ENCODE measurements around the gene ITGB7. TPM values are rescaled to one million over a fixed set of nuclear protein-coding genes. Genes with fewer than 3 reads are reported as not detected.

Gene ITGB7
- polyA plus RNA-seq, 1 of the 3 experiments (the other 2 are of a cell fraction), result 0.25 TPM

DNA sequence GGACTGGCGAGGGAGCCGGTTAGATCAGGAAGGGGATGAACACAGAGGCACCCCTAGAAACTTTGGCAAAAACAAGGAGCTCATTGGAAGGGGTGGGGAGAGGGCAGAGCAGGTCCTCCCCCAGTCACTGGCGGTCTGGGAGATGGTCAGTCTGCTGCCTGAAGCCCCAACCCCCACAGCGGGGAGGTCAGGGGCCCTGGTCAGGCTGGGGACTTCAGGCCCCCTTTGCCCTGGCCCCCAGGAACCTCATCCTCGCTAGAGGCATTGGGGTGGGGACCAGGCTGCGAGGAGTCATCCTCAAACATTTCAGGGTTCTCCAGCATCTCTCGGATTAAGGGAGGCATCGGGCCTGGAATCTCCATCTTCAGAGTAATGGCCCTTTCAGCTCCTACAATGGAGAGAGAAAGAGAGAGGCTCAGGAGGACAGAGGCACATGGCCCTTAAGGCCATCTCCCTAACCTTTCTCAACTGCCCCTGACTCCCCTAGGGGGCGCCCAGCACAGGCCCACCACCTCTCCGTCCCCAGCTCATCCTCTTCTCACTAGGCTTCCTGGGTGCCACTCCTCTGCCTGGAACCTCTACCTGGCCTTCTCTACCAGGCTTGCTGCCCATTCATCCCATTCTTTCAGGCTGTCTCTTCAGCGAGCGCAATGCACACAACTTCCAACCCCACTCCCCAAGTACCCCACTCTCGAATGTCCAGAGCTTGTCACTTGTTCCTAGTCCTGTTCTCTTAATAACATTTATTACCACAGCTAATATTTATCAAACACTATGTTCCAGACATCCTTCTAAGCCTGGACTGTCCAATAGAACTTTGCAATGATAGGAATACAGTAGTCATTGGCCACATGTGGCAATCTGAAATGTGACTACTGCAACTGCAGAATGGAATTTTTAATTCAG lies 4.7 kb upstream of the ITGB7 start:
- TF ChIP-seq TEAD4 (IDR thresholded peaks at IDR 0.05; ENCODE audit: borderline replicate concordance, insufficient read depth) (no peak), SMC3 (IDR thresholded peaks at IDR 0.05; ENCODE audit: low read depth, low read length) (0 out of 2 replicates have a peak, but pooled peaks have one; percentile 23), RAD21 (IDR thresholded peaks at IDR 0.05; ENCODE audit: low read length) (peak; percentile 46)
- TF ChIP-seq, protein P1, sequence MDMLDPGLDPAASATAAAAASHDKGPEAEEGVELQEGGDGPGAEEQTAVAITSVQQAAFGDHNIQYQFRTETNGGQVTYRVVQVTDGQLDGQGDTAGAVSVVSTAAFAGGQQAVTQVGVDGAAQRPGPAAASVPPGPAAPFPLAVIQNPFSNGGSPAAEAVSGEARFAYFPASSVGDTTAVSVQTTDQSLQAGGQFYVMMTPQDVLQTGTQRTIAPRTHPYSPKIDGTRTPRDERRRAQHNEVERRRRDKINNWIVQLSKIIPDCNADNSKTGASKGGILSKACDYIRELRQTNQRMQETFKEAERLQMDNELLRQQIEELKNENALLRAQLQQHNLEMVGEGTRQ (IDR thresholded peaks at IDR 0.05; ENCODE audit: borderline replicate concordance, low read depth, low read length), result no peak
- TF ChIP-seq, protein P2, sequence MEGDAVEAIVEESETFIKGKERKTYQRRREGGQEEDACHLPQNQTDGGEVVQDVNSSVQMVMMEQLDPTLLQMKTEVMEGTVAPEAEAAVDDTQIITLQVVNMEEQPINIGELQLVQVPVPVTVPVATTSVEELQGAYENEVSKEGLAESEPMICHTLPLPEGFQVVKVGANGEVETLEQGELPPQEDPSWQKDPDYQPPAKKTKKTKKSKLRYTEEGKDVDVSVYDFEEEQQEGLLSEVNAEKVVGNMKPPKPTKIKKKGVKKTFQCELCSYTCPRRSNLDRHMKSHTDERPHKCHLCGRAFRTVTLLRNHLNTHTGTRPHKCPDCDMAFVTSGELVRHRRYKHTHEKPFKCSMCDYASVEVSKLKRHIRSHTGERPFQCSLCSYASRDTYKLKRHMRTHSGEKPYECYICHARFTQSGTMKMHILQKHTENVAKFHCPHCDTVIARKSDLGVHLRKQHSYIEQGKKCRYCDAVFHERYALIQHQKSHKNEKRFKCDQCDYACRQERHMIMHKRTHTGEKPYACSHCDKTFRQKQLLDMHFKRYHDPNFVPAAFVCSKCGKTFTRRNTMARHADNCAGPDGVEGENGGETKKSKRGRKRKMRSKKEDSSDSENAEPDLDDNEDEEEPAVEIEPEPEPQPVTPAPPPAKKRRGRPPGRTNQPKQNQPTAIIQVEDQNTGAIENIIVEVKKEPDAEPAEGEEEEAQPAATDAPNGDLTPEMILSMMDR (IDR thresholded peaks at IDR 0.05), result peak; percentile 57
- Histone ChIP-seq H3K36me3 (replicated peaks in 1 of 2; ENCODE audit: control insufficient read depth in 1 of 2, insufficient read depth in 2 of 2, low read length in 1 of 2) (peaks cover 24 to 38% of the 10 kb centered on the region in 2 experiments), H3K4me2 (no peak overlapping the region), H3K4me1 (ENCODE audit: control insufficient read depth in 1 of 2, insufficient read depth in 2 of 2, low read depth in 1 of 2, low read length in 1 of 2) (peaks cover 3 to 10% of the 10 kb centered on the region in 2 experiments; a peak in 2 of 4 replicates), H3K9me2 (no peaks in the 10 kb centered on the region), H3K79me2 (ENCODE audit: insufficient read depth) (peaks cover 9% of the 10 kb centered on the region; the same call in 1 of the 2 replicates), H3K27me3 (ENCODE audit: insufficient read depth) (no peaks in the 10 kb centered on the region), H3F3A (replicated peaks; ENCODE audit: insufficient read depth) (peaks cover 13% of the 10 kb centered on the region), H2AFZ (ENCODE audit: low read depth) (no peak overlapping the region), H3K9ac (no peak overlapping the region), H3K9me3 (no peaks in the 10 kb centered on the region), H4K20me1 (ENCODE audit: insufficient read depth) (no peaks in the 10 kb centered on the region), H3K4me3 (ENCODE audit: low read depth in 2 of 2, low read length in 1 of 2) (no peak overlapping the region; a peak in 1 of 4 replicates), H3K27ac (ENCODE audit: low read depth in 2 of 2, low read length in 1 of 2) (no peak overlapping the region)
- 85% methylated on average over 9 of the region's 13 CpGs for WGBS (ENCODE audit: low lambda C conversion rate)
- CTCF ChIA-PET, result interaction anchor here (0.8 to 14.8 kb wide), 30 partner anchors 9 to 287 kb away, joined by 3 to 363 read pairs (median 8); partner anchors contain the start of genes AAAS, CSAD, ESPL1 and MAP3K12
- DNase-seq, result peak; percentile 62
- POLR2A ChIA-PET, result interaction anchor here (0.8 kb wide), 1 partner anchor 31 kb away, joined by 3 read pairs; the partner anchor contains the start of gene ZNF740

DNA sequence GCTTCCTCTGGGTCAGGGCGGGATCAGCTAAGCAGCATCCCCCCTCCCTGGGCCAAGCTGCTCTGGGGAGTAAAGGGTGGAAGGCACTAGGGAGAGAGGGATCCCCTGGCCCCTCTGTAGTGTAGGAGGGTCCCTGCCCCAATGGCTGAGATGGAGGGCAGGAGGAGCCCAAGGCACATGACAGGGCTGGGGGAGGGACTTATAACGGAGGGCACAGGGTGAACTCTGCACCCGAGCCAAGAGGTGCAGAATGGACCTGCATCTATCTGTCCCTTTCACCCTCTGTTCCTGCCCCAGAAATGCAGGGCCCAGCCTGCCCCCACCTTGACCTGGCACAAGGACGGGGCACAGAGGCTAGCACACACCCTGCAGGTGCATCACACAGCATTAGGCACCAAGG lies 3.8 kb upstream of the ITGB7 start:
- Histone ChIP-seq H3K4me3 (ENCODE audit: low read depth in 2 of 2, low read length in 1 of 2) (no peak overlapping the region), H2AFZ (ENCODE audit: low read depth) (no peak overlapping the region), H3K27me3 (ENCODE audit: insufficient read depth) (no peaks in the 10 kb centered on the region), H3F3A (replicated peaks; ENCODE audit: insufficient read depth) (peaks cover 17% of the 10 kb centered on the region), H4K20me1 (ENCODE audit: insufficient read depth) (no peaks in the 10 kb centered on the region), H3K79me2 (ENCODE audit: insufficient read depth) (no peaks in the 10 kb centered on the region; the same call in 1 of the 2 replicates), H3K4me2 (no peak overlapping the region), H3K4me1 (ENCODE audit: control insufficient read depth in 1 of 2, insufficient read depth in 2 of 2, low read depth in 1 of 2, low read length in 1 of 2) (peaks cover 3 to 17% of the 10 kb centered on the region in 2 experiments; a peak in 2 of 4 replicates), H3K9me3 (no peaks in the 10 kb centered on the region), H3K27ac (ENCODE audit: low read depth in 2 of 2, low read length in 1 of 2) (no peak overlapping the region), H3K36me3 (replicated peaks in 1 of 2; ENCODE audit: control insufficient read depth in 1 of 2, insufficient read depth in 2 of 2, low read length in 1 of 2) (peaks cover 24 to 38% of the 10 kb centered on the region in 2 experiments), H3K9me2 (no peaks in the 10 kb centered on the region), H3K9ac (no peak overlapping the region)
- TF ChIP-seq, protein P3, sequence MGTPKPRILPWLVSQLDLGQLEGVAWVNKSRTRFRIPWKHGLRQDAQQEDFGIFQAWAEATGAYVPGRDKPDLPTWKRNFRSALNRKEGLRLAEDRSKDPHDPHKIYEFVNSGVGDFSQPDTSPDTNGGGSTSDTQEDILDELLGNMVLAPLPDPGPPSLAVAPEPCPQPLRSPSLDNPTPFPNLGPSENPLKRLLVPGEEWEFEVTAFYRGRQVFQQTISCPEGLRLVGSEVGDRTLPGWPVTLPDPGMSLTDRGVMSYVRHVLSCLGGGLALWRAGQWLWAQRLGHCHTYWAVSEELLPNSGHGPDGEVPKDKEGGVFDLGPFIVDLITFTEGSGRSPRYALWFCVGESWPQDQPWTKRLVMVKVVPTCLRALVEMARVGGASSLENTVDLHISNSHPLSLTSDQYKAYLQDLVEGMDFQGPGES (IDR thresholded peaks at IDR 0.05; ENCODE audit: low read depth, low read length), result no peak
- TF ChIP-seq TCF12 (IDR thresholded peaks at IDR 0.05) (no peak), SIN3A (IDR thresholded peaks at IDR 0.05; ENCODE audit: borderline replicate concordance, low read depth, low read length) (no peak)
- TF ChIP-seq, protein P4, sequence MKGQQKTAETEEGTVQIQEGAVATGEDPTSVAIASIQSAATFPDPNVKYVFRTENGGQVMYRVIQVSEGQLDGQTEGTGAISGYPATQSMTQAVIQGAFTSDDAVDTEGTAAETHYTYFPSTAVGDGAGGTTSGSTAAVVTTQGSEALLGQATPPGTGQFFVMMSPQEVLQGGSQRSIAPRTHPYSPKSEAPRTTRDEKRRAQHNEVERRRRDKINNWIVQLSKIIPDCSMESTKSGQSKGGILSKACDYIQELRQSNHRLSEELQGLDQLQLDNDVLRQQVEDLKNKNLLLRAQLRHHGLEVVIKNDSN (IDR thresholded peaks at IDR 0.05; ENCODE audit: borderline replicate concordance, low read depth), result no peak
- TF ChIP-seq, protein P5, sequence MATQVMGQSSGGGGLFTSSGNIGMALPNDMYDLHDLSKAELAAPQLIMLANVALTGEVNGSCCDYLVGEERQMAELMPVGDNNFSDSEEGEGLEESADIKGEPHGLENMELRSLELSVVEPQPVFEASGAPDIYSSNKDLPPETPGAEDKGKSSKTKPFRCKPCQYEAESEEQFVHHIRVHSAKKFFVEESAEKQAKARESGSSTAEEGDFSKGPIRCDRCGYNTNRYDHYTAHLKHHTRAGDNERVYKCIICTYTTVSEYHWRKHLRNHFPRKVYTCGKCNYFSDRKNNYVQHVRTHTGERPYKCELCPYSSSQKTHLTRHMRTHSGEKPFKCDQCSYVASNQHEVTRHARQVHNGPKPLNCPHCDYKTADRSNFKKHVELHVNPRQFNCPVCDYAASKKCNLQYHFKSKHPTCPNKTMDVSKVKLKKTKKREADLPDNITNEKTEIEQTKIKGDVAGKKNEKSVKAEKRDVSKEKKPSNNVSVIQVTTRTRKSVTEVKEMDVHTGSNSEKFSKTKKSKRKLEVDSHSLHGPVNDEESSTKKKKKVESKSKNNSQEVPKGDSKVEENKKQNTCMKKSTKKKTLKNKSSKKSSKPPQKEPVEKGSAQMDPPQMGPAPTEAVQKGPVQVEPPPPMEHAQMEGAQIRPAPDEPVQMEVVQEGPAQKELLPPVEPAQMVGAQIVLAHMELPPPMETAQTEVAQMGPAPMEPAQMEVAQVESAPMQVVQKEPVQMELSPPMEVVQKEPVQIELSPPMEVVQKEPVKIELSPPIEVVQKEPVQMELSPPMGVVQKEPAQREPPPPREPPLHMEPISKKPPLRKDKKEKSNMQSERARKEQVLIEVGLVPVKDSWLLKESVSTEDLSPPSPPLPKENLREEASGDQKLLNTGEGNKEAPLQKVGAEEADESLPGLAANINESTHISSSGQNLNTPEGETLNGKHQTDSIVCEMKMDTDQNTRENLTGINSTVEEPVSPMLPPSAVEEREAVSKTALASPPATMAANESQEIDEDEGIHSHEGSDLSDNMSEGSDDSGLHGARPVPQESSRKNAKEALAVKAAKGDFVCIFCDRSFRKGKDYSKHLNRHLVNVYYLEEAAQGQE (IDR thresholded peaks at IDR 0.05; ENCODE audit: low read depth, low read length), result no peak
- WGBS (ENCODE audit: low lambda C conversion rate), result 97% methylated on average over 4 of the region's 4 CpGs
- ChIA-PET POLR2A (interaction anchor here (0.8 kb wide), 1 partner anchor 13 kb away, joined by 3 read pairs; no protein-coding TSS in a partner anchor), CTCF (interaction anchor here (0.7 to 14.8 kb wide), 16 partner anchors 13 to 220 kb away, joined by 3 to 363 read pairs (median 28); partner anchors contain the start of genes AAAS, ESPL1, MYG1 and PFDN5)
- DNase-seq, result no peak
